Subcutaneous abdominal adipose tissue (tissue), 5 donors: ENCODE measurements around the gene PILRA.

Experiments
- H3K27ac ChIP-seq: one replicate; pipeline ENCODE4 v1.7.0; 2013; ENCODE audit warnings: low read depth, mild to moderate bottlenecking, inconsistent platforms, low read length, moderate library complexity
- H3K27me3 ChIP-seq, 5 donors: one replicate each; pipeline ENCODE4 v1.7.0; 2013; ENCODE audit warnings: low read length in 5 of 5, inconsistent platforms in 1 of 5; ENCODE audit not compliant: control insufficient read depth in 5 of 5, insufficient read depth in 4 of 5
- H3K36me3 ChIP-seq, 5 donors: one replicate each; pipeline ENCODE4 v1.7.0; 2013; ENCODE audit warnings: low read length in 5 of 5; ENCODE audit not compliant: control insufficient read depth in 5 of 5, insufficient read depth in 5 of 5
- H3K4me1 ChIP-seq, 5 donors: one replicate each; pipeline ENCODE4 v1.7.0; 2013; ENCODE audit warnings: low read length in 5 of 5, mild to moderate bottlenecking in 3 of 5, moderate library complexity in 1 of 5; ENCODE audit not compliant: control insufficient read depth in 5 of 5, insufficient read depth in 5 of 5
- H3K4me3 ChIP-seq, 5 donors: one replicate each; pipeline ENCODE4 v1.7.0; 2013; ENCODE audit warnings: low read length in 5 of 5, low read depth in 1 of 5
- H3K9ac ChIP-seq, 5 donors: one replicate each; pipeline ENCODE4 v1.7.0; 2013; ENCODE audit warnings: low read length in 5 of 5, mild to moderate bottlenecking in 4 of 5, moderate library complexity in 3 of 5
- H3K9me3 ChIP-seq, 5 donors: one replicate each; pipeline ENCODE4 v1.7.0; 2013; ENCODE audit warnings: low read length in 5 of 5; ENCODE audit not compliant: control insufficient read depth in 5 of 5
- donor health status: healthy.
- donor health status: healthy.
- donor health status: healthy.
- donor health status: healthy.
- donor health status: healthy.

PILRA gene

GRCh38 chr7:100400656-100401055, 27.4 kb downstream of the PILRA start:
- H3K9ac ChIP-seq = no peak overlapping the region
- no peak overlapping the region for H3K4me3 ChIP-seq
- no peak overlapping the region for H3K27ac ChIP-seq
- H3K27me3 ChIP-seq = no peaks in the 10 kb centered on the region
- peaks cover 0 to 7% (median 3%) of the 10 kb centered on the region in 5 donors for H3K36me3 ChIP-seq
- no peaks in the 10 kb centered on the region for H3K9me3 ChIP-seq
- peaks cover 3 to 18% (median 13%) of the 10 kb centered on the region in 5 donors for H3K4me1 ChIP-seq

- H3K4me3 ChIP-seq = no peak overlapping the region
- H3K9ac ChIP-seq = no peak overlapping the region
Observed at GRCh38 chr7:100401811-100402210, 28.5 kb downstream of the PILRA start.

DNA sequence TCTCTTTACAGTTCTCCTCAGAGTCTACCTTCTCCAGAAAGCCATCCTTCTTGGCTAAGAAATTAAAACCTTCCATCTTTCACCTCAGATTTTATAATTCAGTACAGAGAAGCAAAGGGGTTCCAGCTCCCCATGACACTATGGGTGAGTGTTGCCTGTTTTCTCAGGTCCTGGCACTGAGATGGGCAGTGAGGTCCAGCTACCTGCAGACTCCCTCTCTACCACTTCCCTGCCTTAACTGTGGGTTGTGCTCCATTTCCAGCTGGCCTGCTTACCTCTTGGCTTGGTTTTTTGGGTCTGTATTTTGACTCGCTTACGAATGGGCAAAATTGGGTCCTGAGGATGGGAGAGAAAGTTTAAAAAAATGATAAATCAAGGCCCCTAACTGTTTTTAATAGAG, 29.0 kb downstream of the PILRA start:
- no peak overlapping the region for H3K4me3 ChIP-seq
- H3K27me3 ChIP-seq = no peaks in the 10 kb centered on the region
- no peaks in the 10 kb centered on the region for H3K9me3 ChIP-seq
- peaks cover 3 to 14% (median 13%) of the 10 kb centered on the region in 5 donors for H3K4me1 ChIP-seq
- peaks cover 0 to 7% (median 3%) of the 10 kb centered on the region in 5 donors for H3K36me3 ChIP-seq
- H3K27ac ChIP-seq = no peak overlapping the region
- no peak overlapping the region for H3K9ac ChIP-seq

More at GRCh38 chr7:100401811-100402210, 28.5 kb downstream of the PILRA start:
- no peaks in the 10 kb centered on the region for H3K27me3 ChIP-seq
- H3K36me3 ChIP-seq = peaks cover 0 to 7% (median 3%) of the 10 kb centered on the region in 5 donors
- no peak overlapping the region for H3K27ac ChIP-seq
- peaks cover 3 to 18% (median 13%) of the 10 kb centered on the region in 5 donors for H3K4me1 ChIP-seq
- H3K9me3 ChIP-seq = no peaks in the 10 kb centered on the region

- peaks cover 0 to 5% (median 0%) of the 10 kb centered on the region in 5 donors for H3K36me3 ChIP-seq
- H3K4me1 ChIP-seq = peaks cover 0 to 4% (median 0%) of the 10 kb centered on the region in 5 donors
Observed at GRCh38 chr7:100406767-100407166, 33.5 kb downstream of the PILRA start.

DNA sequence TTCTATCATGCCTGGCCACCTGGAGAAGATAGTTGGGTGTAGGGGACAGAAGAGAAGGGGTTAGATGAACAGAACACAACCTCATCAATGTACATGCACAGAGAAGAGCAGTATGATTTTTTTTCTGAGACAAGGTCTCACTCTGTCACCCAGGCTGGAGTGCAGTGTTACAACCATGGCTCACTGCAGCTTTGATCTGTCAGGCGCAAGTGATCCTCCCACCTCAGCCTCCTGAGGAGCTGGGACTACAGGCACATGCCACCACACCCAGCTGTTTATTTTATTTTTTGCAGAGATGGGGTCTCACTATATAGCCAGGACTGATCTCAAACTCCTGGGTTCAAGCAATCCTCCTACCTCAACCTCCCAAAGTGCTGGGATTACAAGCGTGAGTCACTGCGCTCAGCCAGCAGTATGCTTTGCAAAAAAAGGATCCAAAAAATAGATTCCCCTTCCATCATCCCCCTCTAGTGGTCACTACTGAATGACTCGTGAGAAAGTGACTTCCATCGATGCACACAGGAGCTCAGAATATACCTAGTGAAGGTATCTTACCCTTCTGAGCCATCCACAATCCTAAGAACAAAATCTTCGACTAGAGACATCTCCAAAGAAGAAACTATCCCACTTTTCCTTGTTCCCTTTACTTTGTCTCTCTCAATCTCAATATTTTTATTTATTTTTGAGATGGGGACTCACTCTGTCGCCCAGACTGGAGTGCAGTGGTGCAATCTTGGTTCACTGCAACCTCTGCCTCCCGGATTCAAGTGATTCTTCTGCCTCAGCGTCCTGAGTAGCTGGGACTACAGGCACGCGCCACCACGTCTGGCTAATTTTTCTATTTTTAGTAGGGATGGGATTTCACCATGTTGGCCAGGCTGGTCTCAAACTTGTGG, 34.2 kb downstream of the PILRA start:
- peaks cover 0 to 3% (median 0%) of the 10 kb centered on the region in 5 donors for H3K36me3 ChIP-seq
- no peak overlapping the region for H3K4me3 ChIP-seq
- H3K27me3 ChIP-seq = no peaks in the 10 kb centered on the region
- peaks cover 0 to 4% (median 0%) of the 10 kb centered on the region in 5 donors for H3K4me1 ChIP-seq
- no peak overlapping the region for H3K27ac ChIP-seq
- H3K9ac ChIP-seq = peak overlapping the region in 1 of 5 donors; percentile 2
- no peaks in the 10 kb centered on the region for H3K9me3 ChIP-seq

More at GRCh38 chr7:100406767-100407166, 33.5 kb downstream of the PILRA start:
- Histone ChIP-seq H3K27ac (no peak overlapping the region), H3K4me3 (no peak overlapping the region), H3K9ac (no peak overlapping the region), H3K9me3 (no peaks in the 10 kb centered on the region), H3K27me3 (no peaks in the 10 kb centered on the region)

DNA sequence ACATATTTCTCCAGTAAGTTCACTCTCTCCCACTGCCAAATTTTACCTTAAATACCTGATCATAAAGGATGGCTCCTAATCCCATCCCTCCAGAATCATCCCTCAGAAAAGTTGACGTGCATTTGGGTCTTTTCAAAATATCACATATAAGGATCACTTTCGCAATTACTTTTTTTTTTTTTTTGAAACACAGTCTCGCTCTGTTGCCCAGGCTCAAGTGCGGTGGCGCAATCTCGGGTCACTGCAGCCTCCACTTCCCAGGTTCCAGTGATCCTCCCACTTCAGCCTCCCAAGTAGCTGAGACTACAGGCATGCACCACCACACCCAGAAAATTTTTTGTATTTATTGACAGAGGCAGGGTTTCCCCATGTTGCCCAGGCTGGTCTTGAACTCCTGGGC, 37.8 kb downstream of the PILRA start:
- Histone ChIP-seq H3K27me3 (no peaks in the 10 kb centered on the region), H3K27ac (no peak overlapping the region), H3K4me3 (no peak overlapping the region), H3K9me3 (no peaks in the 10 kb centered on the region), H3K36me3 (no peaks in the 10 kb centered on the region), H3K4me1 (peaks cover 0 to 4% (median 0%) of the 10 kb centered on the region in 5 donors), H3K9ac (no peak overlapping the region)

- no peaks in the 10 kb centered on the region for H3K9me3 ChIP-seq
- no peak overlapping the region for H3K27ac ChIP-seq
- no peak overlapping the region for H3K4me3 ChIP-seq
- H3K27me3 ChIP-seq = no peaks in the 10 kb centered on the region
- no peak overlapping the region for H3K9ac ChIP-seq
- no peaks in the 10 kb centered on the region for H3K4me1 ChIP-seq
- no peaks in the 10 kb centered on the region for H3K36me3 ChIP-seq
Observed at GRCh38 chr7:100413346-100413745, 40.1 kb downstream of the PILRA start.

DNA sequence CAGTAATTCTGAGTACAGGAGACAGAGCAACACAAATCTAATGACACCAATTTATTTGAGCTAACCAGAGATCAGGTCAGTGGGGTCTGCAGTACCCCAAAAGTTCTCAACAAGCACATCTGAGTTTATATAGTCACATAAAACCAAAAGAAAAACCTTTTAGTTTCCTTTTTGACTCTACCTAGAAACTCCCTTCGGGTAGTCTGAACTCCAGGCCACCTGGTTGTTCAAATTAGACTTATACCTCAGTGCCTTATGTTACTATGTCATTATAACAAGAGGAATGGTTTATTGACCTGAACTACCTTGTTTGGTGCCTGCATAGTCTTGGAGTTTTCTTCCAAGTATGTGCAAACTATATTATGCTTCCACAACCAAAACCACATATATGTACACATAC, 40.6 kb downstream of the PILRA start:
- no peaks in the 10 kb centered on the region for H3K27me3 ChIP-seq
- no peak overlapping the region for H3K4me3 ChIP-seq
- no peak overlapping the region for H3K27ac ChIP-seq
- H3K9ac ChIP-seq = no peak overlapping the region
- H3K36me3 ChIP-seq = no peaks in the 10 kb centered on the region
- peaks cover 0 to under 1% (median 0%) of the 10 kb centered on the region in 5 donors for H3K4me1 ChIP-seq
- H3K9me3 ChIP-seq = no peaks in the 10 kb centered on the region

- peaks cover 0 to 13% (median 2%) of the 10 kb centered on the region in 5 donors for H3K4me1 ChIP-seq
- no peaks in the 10 kb centered on the region for H3K36me3 ChIP-seq
- no peak overlapping the region for H3K9ac ChIP-seq
- no peak overlapping the region for H3K27ac ChIP-seq
- H3K27me3 ChIP-seq = no peaks in the 10 kb centered on the region
- no peaks in the 10 kb centered on the region for H3K9me3 ChIP-seq
- no peak overlapping the region for H3K4me3 ChIP-seq
Observed at GRCh38 chr7:100415448-100415847, 42.2 kb downstream of the PILRA start.

DNA sequence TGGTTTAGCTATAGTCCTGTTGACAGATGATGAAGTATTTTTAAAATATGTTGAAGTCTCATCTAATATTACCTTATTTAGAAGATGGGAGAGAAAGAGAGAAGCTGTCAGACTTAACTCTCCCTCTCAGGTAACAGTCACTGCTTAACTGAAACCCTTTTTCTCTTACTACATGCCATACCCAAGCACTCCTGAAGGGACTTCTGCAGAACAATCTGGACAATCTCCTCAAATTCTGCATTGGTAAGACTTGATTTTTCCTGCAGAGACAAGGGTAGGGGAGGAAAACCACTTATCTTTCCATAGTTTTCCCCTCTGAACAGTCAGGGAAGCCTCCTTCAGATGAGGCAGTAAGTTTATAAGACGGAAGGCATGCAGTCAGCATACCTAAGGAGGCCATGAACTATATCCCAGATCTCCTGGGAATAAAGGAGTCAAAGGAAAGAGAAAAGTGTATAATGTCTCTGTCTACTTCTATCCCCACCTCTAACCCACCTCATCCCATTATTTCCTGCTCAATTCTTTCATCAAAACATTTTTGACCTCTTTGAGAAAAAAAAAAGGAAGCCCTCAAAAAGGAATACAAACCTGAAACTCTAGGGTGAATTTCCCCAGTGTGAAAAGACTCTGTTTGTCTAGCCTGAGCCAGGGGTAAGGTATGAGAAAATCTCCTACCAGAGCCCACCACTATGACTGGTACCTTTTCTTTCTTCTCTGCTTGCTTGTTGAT, 45.8 kb downstream of the PILRA start:
- Histone ChIP-seq H3K27me3 (no peaks in the 10 kb centered on the region), H3K4me1 (peaks cover 0 to 13% (median 2%) of the 10 kb centered on the region in 5 donors), H3K9me3 (no peaks in the 10 kb centered on the region), H3K9ac (peak overlapping the region in 2 of 5 donors; percentile 30 to 47), H3K27ac (no peak overlapping the region), H3K36me3 (peaks cover 0 to 6% (median 0%) of the 10 kb centered on the region in 5 donors), H3K4me3 (no peak overlapping the region)
